Measurements from ENCODE around the gene KATNAL1. TPM values are rescaled to one million over a fixed set of nuclear protein-coding genes. Genes with fewer than 3 reads are reported as not detected.

Gene KATNAL1
- total RNA-seq, 1 donor from 2014 or later: 22.7 TPM

- H3K4me1 Mint-ChIP-seq (ENCODE audit: low read depth): peaks cover 11% of the 10 kb centered on the region
- H3K27me3 Mint-ChIP-seq: no peaks in the 10 kb centered on the region
- TF ChIP-seq, protein P1, sequence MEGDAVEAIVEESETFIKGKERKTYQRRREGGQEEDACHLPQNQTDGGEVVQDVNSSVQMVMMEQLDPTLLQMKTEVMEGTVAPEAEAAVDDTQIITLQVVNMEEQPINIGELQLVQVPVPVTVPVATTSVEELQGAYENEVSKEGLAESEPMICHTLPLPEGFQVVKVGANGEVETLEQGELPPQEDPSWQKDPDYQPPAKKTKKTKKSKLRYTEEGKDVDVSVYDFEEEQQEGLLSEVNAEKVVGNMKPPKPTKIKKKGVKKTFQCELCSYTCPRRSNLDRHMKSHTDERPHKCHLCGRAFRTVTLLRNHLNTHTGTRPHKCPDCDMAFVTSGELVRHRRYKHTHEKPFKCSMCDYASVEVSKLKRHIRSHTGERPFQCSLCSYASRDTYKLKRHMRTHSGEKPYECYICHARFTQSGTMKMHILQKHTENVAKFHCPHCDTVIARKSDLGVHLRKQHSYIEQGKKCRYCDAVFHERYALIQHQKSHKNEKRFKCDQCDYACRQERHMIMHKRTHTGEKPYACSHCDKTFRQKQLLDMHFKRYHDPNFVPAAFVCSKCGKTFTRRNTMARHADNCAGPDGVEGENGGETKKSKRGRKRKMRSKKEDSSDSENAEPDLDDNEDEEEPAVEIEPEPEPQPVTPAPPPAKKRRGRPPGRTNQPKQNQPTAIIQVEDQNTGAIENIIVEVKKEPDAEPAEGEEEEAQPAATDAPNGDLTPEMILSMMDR (IDR thresholded peaks at IDR 0.05; ENCODE audit: unreplicated experiment): no peak
- peaks cover 23% of the 10 kb centered on the region for H3K36me3 Mint-ChIP-seq (ENCODE audit: insufficient read depth)
- no peak for DNase-seq (ENCODE audit: low spot score, unreplicated experiment)
- H3K9me3 Mint-ChIP-seq (ENCODE audit: low read depth): peaks cover 14% of the 10 kb centered on the region
- H3K4me3 Mint-ChIP-seq (ENCODE audit: low read depth): no peak overlapping the region
- H3K27ac Mint-ChIP-seq: no peak overlapping the region
Observed at GRCh38 chr13:30253830-30254229, 53.5 kb downstream of the KATNAL1 start.

DNA sequence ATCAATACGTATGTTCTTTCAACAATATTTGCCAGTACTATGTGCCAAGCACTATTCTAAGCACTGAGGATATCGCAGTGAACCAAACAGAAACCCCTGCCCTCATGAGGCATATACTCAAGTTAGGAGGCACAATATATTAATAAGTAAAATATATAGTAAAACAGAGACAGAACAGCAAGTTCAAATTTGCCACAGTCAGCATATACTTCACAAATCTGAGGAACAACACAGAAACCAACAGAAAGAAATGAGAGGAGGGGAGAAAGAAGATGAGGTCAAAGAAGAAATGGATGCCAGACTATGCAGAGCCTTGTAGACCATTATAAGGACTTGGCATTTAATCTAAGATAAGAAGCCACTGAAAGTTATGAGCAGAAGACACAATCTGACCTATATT lies 59.9 kb downstream of the KATNAL1 start:
- no peak for DNase-seq (ENCODE audit: low spot score, unreplicated experiment)
- Mint-ChIP-seq H3K27me3 (no peaks in the 10 kb centered on the region), H3K27ac (no peak overlapping the region), H3K4me3 (ENCODE audit: low read depth) (no peak overlapping the region), H3K4me1 (ENCODE audit: low read depth) (no peaks in the 10 kb centered on the region), H3K9me3 (ENCODE audit: low read depth) (peaks cover 27% of the 10 kb centered on the region), H3K36me3 (ENCODE audit: insufficient read depth) (peaks cover 47% of the 10 kb centered on the region)
- TF ChIP-seq, protein P1 (IDR thresholded peaks at IDR 0.05; ENCODE audit: unreplicated experiment): no peak

GRCh38 chr13:30241532-30241931 lies 65.8 kb downstream of the KATNAL1 start:
- DNase-seq (ENCODE audit: low spot score, unreplicated experiment): no peak
- Mint-ChIP-seq H3K27me3 (no peaks in the 10 kb centered on the region), H3K36me3 (ENCODE audit: insufficient read depth) (peaks cover 25% of the 10 kb centered on the region), H3K4me3 (ENCODE audit: low read depth) (no peak overlapping the region), H3K9me3 (ENCODE audit: low read depth) (peaks cover 8% of the 10 kb centered on the region), H3K4me1 (ENCODE audit: low read depth) (no peaks in the 10 kb centered on the region), H3K27ac (no peak overlapping the region)
- TF ChIP-seq, protein P1 (IDR thresholded peaks at IDR 0.05; ENCODE audit: unreplicated experiment): no peak

GRCh38 chr13:30240608-30241007 lies 66.7 kb downstream of the KATNAL1 start:
- no peak overlapping the region for H3K27ac Mint-ChIP-seq
- H3K9me3 Mint-ChIP-seq (ENCODE audit: low read depth): peaks cover 2% of the 10 kb centered on the region
- peaks cover 19% of the 10 kb centered on the region for H3K36me3 Mint-ChIP-seq (ENCODE audit: insufficient read depth)
- no peaks in the 10 kb centered on the region for H3K27me3 Mint-ChIP-seq
- TF ChIP-seq, protein P1 (IDR thresholded peaks at IDR 0.05; ENCODE audit: unreplicated experiment): no peak
- no peaks in the 10 kb centered on the region for H3K4me1 Mint-ChIP-seq (ENCODE audit: low read depth)
- no peak overlapping the region for H3K4me3 Mint-ChIP-seq (ENCODE audit: low read depth)
- DNase-seq (ENCODE audit: low spot score, unreplicated experiment): no peak

- H3K36me3 Mint-ChIP-seq (ENCODE audit: insufficient read depth): peaks cover 8% of the 10 kb centered on the region
- no peaks in the 10 kb centered on the region for H3K9me3 Mint-ChIP-seq (ENCODE audit: low read depth)
- H3K27ac Mint-ChIP-seq: no peak overlapping the region
- no peak for DNase-seq (ENCODE audit: low spot score, unreplicated experiment)
- H3K4me3 Mint-ChIP-seq (ENCODE audit: low read depth): no peak overlapping the region
- H3K27me3 Mint-ChIP-seq: no peaks in the 10 kb centered on the region
- TF ChIP-seq, protein P1 (IDR thresholded peaks at IDR 0.05; ENCODE audit: unreplicated experiment): no peak
- no peaks in the 10 kb centered on the region for H3K4me1 Mint-ChIP-seq (ENCODE audit: low read depth)
Observed at GRCh38 chr13:30235216-30235615, 72.1 kb downstream of the KATNAL1 start.
